GM21360 (cell line): ENCODE results near the gene SLC10A7.

Experiments
- ATAC-seq: cut with Tn5 transposase; IDR thresholded peaks from one replicate; pipeline ENCODE4 v1.9.1; 2021; ENCODE audit warnings: mild to moderate bottlenecking, moderate library complexity; ENCODE audit not compliant: unreplicated experiment

The SLC10A7 gene

GRCh38 chr4:146317783-146318182 lies 204.0 kb downstream of the SLC10A7 start:
- ATAC-seq = no peak

- ATAC-seq = no peak
Observed at GRCh38 chr4:146315184-146315583, 206.6 kb downstream of the SLC10A7 start.

DNA sequence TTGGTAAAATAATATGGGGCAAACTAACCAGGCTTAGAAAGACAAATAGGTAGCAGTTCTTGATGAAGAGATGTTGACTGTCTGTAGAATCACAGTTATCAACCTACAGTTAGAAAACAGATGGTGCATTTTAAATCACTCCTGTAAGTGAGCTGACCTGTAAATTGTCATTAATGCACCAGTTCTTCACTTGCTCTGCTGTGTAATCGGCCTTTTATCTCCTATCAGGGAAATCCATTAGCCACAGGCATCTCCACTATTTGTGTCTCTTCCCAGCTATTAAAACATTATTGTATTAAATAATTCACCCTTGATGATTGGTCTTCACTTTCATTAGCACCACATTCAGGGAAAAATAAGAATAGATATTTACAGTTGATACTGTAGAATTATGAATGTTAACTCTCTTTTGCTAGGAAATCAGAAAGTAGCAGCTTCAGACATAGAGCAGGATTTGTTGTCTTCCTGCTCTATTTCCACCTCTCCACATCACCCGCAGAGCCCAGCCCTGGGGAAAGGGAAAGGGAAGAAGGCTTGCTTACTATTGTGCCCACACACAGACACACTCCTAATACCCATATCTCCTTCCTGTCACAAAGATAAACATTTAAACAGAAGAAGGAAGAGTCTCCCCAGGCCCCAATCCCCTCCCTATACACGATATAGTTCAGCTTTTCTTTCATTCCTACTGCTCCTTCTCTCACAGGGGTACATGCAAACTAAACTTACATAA lies 210.3 kb downstream of the SLC10A7 start:
- ATAC-seq = no peak

GRCh38 chr4:146310319-146311021 lies 211.3 kb downstream of the SLC10A7 start:
- ATAC-seq = peak; percentile 84

DNA sequence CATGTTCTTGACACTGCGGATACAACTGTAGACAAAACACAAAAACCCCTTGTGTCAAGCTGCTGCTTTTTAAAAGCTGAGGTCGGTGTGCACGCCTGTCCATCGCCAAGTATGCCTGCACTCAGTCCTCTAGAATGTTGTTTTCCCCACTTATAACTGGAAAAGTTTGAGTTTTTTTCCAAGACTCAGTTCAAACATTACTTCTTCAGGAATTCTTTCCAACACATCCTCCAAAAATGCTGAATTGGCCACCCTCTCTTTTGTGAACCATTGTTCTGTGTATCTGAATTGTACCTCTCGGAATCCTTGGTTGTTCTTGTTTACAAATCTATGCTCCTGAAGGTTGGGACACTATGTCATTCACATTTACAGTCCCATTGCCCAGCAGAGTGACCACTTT lies 212.8 kb downstream of the SLC10A7 start:
- no peak for ATAC-seq

GRCh38 chr4:146302822-146303221 lies 218.9 kb downstream of the SLC10A7 start:
- no peak for ATAC-seq

GRCh38 chr4:146299607-146300006 lies 222.1 kb downstream of the SLC10A7 start:
- no peak for ATAC-seq

DNA sequence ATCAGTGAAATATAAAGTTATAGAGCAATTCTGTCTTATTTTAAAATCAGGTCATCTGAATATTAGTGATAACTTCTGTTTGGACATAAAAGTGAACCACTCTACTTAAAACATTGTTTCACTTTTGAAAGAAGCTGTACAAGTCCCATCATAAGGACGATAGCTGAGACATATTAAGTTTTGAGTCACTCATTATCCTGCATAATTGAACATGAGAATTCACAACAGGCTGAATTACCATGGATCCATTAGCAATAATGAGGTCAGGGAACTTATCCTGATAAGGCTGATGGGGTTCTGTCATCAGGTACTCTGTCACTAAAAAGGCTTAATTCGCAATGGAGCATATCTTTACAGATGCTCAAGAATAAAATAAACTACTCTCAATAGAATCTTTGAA lies 227.0 kb downstream of the SLC10A7 start:
- no peak for ATAC-seq

GRCh38 chr4:146292508-146292907 lies 229.2 kb downstream of the SLC10A7 start:
- ATAC-seq = no peak

GRCh38 chr4:146291313-146291712 lies 230.4 kb downstream of the SLC10A7 start:
- no peak for ATAC-seq

DNA sequence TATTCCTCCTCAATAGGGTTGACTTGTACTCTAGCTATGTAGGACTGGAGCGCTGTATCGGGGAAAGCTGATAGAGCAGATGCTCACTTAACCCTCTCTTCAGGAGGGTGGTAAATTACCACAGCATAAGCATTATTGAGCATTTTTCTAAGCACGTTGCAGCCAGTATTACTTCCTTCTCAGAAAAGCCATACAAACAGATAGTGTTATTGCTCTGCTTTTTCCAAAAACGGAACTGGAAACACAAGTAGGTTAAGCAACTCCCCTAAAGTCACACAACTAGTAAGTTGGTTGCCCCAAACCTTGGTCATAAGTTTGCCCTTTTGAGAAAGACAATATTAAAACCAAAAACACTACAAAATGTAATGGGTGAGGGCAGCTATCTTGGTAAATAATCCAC lies 233.5 kb downstream of the SLC10A7 start:
- no peak for ATAC-seq

- ATAC-seq = no peak
Observed at GRCh38 chr4:146285037-146285436, 236.7 kb downstream of the SLC10A7 start.

- ATAC-seq = no peak
Observed at GRCh38 chr4:146283758-146284651, 237.7 kb downstream of the SLC10A7 start.

DNA sequence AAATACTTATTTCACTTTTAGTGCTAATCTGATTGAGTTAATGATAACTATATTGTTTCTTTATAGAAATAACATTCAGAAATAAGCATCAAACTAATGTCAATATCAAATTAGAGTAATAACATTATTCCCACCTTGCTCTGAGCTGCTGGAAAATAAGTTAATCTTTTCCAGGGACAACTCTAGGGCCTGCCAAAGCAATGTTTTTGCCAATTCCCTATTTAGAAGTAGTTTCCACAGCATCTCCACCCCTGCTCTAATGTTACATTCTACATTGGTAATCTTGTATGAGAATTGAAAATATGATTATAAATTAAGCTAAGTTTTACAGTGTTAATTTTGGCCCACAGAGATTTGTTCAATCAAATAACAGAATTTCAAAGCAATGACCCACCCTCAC lies 239.1 kb downstream of the SLC10A7 start:
- no peak for ATAC-seq

DNA sequence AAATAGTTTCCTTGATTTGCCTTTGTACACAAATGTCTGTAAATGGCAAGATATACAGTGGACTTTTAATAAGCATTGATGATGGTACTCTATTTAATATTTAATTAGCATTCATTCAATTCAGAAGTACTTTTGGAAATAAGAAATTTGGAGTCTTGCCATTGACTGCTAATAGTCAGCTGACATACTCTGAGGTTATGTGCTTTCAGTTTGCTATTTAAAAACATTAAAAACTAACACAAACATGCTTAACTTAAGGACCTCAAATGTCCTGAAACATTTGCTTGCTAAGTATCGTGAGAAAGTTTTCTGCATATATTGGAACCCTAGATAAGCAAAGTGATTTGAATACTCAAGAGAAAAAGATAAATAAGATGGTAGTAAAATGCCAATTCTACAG lies 242.8 kb downstream of the SLC10A7 start:
- ATAC-seq = no peak

- no peak for ATAC-seq
Observed at GRCh38 chr4:146275370-146275769, 246.4 kb downstream of the SLC10A7 start.

DNA sequence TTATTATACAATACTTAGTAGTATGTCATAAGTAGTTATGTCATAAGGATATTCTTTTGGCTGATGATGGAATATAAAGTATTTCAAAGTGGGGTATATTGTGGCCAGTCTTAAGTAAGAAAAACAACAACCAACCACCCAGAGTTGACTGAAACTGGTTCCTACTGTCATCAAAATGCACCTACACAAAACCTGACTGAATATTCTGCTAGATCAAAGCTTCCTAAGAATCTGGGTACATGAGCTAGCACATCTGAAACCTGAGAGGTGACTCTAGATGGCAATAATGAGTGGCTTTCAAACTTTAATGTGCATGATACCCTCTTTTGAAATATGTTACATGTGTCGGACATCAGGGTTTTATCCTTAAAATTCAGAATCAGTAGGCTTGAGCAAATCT lies 247.0 kb downstream of the SLC10A7 start:
- ATAC-seq = no peak

- peak; percentile 77 for ATAC-seq
Observed at GRCh38 chr4:146273204-146273901, 248.4 kb downstream of the SLC10A7 start.

GRCh38 chr4:146271466-146271865 lies 250.3 kb downstream of the SLC10A7 start:
- ATAC-seq = no peak

DNA sequence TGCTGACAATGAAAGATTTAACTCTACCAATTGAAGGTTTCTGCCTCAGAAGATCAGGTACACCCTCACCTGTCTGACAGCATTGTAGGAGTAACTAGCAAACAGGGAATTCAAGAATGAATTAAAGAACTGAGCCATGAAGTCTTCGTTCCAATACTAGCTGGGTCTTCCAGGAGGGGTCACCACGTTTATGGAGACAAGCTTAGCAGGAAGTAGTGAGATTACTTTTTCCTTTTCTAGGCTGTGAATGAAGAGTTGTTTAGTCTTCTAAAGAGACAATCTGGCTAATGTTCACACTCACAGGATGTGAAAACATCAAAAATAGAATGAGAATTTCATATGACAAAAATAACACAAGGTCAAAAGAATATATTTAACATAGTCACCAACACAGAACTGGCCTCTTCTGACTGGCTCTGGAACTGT lies 252.5 kb downstream of the SLC10A7 start:
- ATAC-seq = peak; percentile 43

DNA sequence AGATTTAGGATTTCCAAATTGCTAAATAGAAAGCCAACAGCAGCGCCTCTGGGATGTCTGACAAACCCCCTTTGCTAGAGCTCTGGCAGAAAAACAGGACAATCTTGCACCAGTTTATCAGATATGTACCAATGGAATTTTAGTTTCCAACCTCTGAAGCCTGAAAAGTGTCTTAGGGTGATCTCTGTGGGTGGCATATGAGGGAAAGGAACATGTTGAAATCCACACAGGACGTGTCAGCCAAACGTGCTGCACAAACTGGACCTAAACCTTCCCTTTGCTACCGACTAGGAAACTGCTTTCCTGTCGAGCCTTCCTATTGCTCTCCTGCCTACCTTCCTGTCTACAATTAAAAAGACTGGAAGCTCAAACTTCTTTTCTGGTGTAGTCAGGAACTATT lies 253.9 kb downstream of the SLC10A7 start:
- no peak for ATAC-seq
